GM18511 (cell line): Measurements from ENCODE around the gene PLA2G4A.

Experiments used
- ATAC-seq: cut with Tn5 transposase; IDR thresholded peaks from one replicate; pipeline ENCODE4 v1.9.1; 2021; ENCODE audit warnings: mild to moderate bottlenecking, moderate library complexity; ENCODE audit not compliant: unreplicated experiment

The PLA2G4A gene

DNA sequence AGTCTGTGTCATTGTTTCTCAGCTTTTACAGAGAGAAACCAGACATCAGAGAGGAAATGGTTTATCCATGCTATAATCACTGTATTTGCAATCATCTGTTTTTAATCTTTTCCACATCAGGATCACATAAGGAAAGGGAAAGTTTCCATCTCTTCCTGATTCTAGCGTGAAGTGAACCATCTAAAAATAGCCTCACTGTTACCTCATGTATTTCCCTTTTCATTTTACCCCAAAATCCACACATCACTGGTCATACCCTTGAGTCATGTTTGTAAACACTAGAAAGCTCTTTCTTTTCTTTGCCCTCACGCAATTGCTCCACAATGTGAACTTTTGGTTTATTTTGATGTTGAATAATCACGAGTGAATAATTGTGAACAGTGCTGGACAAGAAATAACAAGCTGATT is 146.0 kb downstream of the PLA2G4A start:
- ATAC-seq: no peak

DNA sequence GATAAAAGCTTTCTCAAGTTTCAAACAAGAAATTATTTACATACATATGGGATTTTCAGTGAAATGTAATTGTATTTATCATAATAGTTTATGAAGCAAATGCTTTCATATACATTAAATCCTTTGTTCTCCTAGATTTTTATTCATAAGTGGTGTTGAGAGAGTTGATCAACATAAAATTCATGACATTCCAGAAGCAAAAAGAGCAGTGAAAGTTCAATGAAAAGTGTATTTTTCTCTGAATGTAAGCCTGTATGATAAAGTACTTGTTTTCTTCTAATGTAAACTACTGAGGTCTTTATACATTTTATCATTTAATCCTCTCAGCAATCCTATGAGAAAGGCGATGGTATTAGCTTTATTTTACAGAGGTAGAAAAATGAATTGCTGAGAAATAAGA is 146.5 kb downstream of the PLA2G4A start:
- ATAC-seq: no peak

- ATAC-seq: no peak
These were observed 148.0 kb downstream of the PLA2G4A start for GRCh38 chr1:186976700-186977099.

GRCh38 chr1:186977266-186977957 is 148.7 kb downstream of the PLA2G4A start:
- ATAC-seq: no peak

- no peak for ATAC-seq
These were observed 150.1 kb downstream of the PLA2G4A start for GRCh38 chr1:186978596-186979556.

DNA sequence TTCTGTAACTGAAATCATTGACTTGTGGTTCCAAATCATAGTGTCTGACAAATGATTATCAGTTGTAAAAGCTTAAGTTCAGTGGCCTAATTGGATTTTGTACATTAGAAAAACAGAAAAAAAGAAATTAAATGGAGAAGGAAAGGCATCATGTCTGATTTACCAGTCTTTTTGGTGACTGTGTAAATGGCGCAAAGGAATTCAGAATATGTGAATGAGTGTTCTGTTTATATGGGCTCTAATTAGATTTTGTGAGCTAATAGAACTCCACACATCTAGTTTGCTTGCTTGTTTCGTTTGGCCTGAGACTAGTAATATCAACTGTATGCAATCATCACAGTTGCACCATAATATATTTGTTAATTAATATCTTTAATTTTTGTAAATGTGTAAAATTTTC is 151.7 kb downstream of the PLA2G4A start:
- no peak for ATAC-seq

DNA sequence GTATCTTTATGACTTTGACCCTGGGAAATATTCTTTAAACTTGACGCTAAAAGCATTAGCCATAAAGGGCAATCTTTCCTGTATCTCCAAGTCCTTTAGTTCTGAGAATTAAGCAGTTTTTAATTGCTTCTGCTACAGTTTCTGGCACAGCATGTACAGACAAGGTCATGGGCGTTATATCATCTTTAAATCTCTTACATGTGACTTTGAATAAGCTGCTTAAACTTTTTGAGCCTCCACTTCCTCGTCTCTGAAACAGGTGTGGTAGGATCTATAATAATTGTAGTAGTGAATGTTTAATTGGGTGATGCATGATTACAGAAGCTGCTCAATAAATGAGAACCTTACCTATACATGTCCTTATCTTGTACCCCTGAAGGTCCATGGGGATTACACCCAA is 153.4 kb downstream of the PLA2G4A start:
- ATAC-seq: no peak

- no peak for ATAC-seq
These were observed 154.6 kb downstream of the PLA2G4A start for GRCh38 chr1:186983327-186983726.

GRCh38 chr1:186984959-186985358 is 156.2 kb downstream of the PLA2G4A start:
- ATAC-seq: no peak

DNA sequence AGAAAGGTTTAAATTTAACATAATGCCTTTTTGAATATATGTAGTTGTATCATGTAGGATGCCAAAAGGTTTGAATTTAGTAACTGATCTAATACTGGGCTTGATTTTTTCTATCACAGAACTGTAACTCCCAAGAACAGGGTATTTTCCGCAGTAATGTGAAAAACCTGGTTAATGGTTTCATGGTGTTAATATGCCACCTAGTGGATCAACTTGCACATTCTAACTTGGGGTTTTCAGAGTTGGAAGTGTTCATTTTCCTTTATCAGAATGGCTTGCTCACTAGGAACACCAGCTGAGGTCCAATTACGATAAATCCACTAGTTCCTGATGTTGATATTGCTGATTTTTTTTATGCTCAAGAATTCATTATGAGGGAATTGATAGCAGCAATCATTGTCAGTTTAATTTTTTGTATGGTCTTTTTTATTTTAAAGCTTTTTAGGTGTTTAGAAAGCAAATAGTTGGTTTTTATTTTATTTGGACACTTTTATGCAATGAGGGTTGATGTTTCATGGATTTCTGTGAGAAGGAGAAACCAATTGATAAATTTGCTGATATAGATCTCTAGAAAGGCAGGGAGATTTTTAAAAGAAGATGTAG is 157.2 kb downstream of the PLA2G4A start:
- peak; percentile 85 for ATAC-seq

GRCh38 chr1:186987065-186987464 is 158.3 kb downstream of the PLA2G4A start:
- ATAC-seq: no peak

DNA sequence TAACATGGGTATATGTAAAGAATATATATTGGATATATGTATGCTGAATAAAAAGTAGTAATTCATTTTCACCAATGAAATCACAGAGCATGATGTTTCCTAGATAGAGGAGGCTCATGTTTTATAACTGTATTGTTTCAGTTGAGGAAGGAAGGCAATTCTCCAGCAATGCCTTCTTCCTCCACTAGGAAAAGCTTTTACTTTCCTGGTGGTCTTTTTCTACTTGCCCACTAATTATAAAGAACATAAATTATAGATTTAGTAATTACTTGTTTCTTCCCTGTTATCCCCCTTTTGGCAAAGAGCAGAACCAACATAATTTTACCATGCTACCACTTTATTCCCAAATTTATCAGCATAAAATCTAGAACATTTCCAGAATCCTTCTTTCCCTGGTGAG is 159.0 kb downstream of the PLA2G4A start:
- no peak for ATAC-seq

GRCh38 chr1:186993996-186994395 is 165.2 kb downstream of the PLA2G4A start:
- no peak for ATAC-seq

DNA sequence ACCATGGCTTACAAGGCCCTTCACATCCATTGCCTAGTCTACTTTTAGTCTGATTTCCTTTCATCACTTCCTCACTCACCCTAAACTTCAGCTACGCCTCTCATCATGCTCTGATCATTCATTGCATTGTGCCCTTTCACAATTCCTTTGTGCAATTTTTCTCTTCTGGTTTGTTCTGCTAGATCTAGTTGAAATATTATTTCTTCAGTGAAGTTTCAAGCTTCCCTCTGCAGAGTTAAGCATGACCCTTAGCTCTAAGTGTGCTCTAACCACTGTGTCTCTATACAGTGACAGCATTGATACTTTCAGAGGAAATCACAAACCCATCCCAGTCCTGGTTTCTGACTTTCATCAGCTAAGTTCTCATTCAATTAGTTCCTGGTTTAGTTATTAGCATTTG is 166.1 kb downstream of the PLA2G4A start:
- ATAC-seq: no peak

DNA sequence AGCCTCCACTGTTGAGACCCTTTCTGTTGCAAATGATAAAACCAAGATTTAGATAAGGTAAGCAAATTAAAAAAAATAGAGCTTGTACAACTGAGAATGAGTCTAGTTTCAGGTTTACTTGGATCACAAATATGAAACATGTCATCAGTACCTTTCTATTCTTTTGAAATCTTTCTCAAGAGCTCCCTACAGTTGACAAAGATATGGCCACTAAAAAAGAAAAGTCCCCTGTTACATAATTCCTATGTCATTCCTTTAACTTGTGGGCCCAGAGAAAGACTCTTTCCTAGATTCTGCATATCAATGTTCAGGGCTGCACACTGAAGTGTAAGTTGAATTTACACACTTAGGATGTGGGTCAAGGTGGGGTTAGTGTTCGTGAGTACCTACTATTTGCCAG is 168.1 kb downstream of the PLA2G4A start:
- no peak for ATAC-seq

GRCh38 chr1:186997877-186998276 is 169.1 kb downstream of the PLA2G4A start:
- ATAC-seq: no peak

DNA sequence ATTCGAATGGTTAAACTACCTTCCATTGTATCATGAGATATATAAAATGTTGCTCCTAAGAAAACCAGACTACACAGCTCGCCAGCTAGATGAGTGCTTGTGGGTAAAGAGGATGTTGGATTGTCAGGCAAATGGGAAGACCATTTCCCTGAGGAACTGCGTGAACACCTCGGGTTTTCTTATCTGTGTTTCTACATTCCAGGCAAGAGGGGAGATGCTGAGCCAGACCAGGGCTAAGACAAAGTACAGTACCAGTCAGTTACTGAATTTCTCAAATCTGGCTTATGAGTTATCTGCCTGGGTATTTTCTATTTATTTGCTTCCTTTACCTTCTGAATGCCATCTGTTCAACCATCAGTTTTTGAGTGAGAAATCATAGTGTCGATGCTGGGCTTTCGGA is 170.8 kb downstream of the PLA2G4A start:
- no peak for ATAC-seq

DNA sequence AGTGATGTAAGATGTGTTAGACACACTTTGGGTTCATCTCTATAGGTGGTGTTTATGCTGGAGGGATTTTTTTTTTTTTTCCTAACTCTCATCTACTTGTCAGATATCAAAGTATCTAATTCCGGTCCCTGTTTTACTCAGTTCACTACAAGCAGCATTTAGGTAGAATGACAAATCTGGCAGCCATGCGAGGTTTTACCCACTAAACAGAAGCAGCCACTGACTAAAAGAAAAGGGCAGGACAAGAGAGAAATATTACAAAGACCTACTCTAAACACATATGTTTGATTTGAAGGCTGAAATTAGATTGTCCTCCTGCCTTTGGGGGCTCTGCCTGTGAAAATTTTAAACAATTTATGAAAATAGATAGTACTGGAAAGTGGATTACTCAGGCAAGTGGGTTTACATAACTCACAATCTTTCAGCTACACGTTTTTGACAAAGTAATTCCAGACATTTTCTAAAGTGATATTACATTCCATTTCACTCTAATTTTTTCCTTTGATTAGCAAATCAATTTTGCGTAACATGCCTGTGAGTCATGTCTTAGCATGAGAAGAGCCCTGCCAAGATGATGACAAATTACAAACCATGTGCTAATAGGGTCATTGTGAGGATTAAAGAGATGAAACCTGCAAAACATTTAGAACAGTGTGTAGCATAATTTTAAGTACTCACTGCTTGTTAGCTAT is 172.6 kb downstream of the PLA2G4A start:
- no peak for ATAC-seq

DNA sequence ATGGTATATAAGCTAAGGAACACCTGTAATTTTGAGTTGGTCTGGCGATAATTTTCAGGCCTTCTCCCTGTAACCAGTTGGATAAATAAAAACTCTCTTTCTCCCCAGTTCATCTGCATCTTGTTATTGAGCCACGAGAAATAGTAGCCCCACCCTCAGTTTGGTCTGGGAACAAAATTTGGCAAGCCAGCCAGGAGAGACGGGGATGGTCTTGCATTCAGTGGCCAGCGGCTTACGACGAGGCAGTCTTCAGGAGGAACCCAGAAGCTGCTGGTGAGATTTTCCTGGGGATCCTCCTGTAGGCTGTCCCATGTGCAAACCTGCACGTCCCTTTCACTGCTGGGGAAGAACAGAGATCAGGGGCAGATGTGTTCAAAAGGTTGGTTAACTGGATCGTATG is 174.6 kb downstream of the PLA2G4A start:
- ATAC-seq: no peak

GRCh38 chr1:187006896-187007295 is 178.1 kb downstream of the PLA2G4A start:
- ATAC-seq: no peak

DNA sequence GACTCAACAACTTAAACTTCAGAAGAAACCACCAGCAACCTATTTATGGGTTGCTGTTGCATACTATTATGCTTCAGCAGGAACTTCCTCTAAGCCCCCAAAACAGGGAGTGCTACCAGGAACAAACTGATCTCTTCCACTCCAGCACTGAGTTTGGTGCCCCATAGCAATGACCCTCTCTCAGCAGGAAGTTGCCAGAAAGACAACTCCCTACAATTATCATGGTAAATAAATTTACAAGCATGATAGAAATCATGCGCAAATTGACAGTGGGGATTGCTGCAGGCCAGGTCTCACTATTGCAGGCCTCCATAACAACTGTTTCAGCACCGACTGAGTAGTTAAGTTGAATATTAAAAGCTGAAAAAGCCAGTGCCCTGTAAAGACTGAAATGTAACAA is 180.6 kb downstream of the PLA2G4A start:
- no peak for ATAC-seq
